Astrocyte (in vitro differentiated cells and primary cell): Measurements from ENCODE around the gene NUTM2E. TPM values are rescaled to one million over a fixed set of nuclear protein-coding genes. Genes with fewer than 3 reads are reported as not detected.
"Not testable (repeated sequence)": the region's sequence is repeated elsewhere in the genome, so short reads cannot be mapped to it uniquely, and the experiment has no call there.

Experiments used
- DNase-seq: peaks from one replicate; pipeline ENCODE4 v3.0.0-alpha.2; 2010; ENCODE audit warnings: low read depth
- FAIRE-seq: peaks from 2 replicates; lab custom pipeline; 2011; peaks lifted over from hg19 to GRCh38; lab: Jason Lieb, UNC
- H2AFZ ChIP-seq: 2 replicates; pipeline ENCODE4 v1.6.0; 2012; ENCODE audit warnings: low read depth, low read length, inconsistent platforms
- H3K27ac ChIP-seq: 2 replicates; pipeline ENCODE4 v1.5.1; 2011; ENCODE audit warnings: low read depth, low read length, inconsistent platforms
- H3K27me3 ChIP-seq: 2 replicates; pipeline ENCODE4 v1.6.0; 2011; ENCODE audit warnings: low read length, inconsistent platforms; ENCODE audit not compliant: insufficient read depth
- H3K36me3 ChIP-seq: 2 replicates; pipeline ENCODE4 v1.5.1; 2011; ENCODE audit warnings: low read length, inconsistent platforms; ENCODE audit not compliant: insufficient read depth
- H3K4me1 ChIP-seq: 2 replicates; pipeline ENCODE4 v1.5.1; 2011; ENCODE audit warnings: low read length, inconsistent platforms; ENCODE audit not compliant: insufficient read depth
- H3K4me2 ChIP-seq: 2 replicates; pipeline ENCODE4 v1.6.0; 2012; ENCODE audit warnings: low read length, inconsistent platforms
- H3K4me3 ChIP-seq: 2 replicates; pipeline ENCODE4 v1.5.1; 2011; ENCODE audit warnings: low read depth, mild to moderate bottlenecking, low read length, inconsistent platforms; ENCODE audit not compliant: insufficient read depth
- H3K79me2 ChIP-seq: 2 replicates; pipeline ENCODE4 v1.6.0; 2012; ENCODE audit warnings: mild to moderate bottlenecking, low read length, inconsistent platforms; ENCODE audit not compliant: insufficient read depth
- H3K9ac ChIP-seq: 2 replicates; pipeline ENCODE4 v1.6.0; 2012; ENCODE audit warnings: mild to moderate bottlenecking, low read length, inconsistent platforms
- H3K9me3 ChIP-seq: 2 replicates; pipeline ENCODE4 v1.5.1; 2012; ENCODE audit warnings: low read depth, mild to moderate bottlenecking, low read length, inconsistent platforms; ENCODE audit not compliant: insufficient read depth
- H4K20me1 ChIP-seq: 2 replicates; pipeline ENCODE4 v1.6.0; 2012; ENCODE audit warnings: low read length, inconsistent platforms; ENCODE audit not compliant: insufficient read depth
- H3K27ac Mint-ChIP-seq: one replicate; pipeline ENCODE4 v1.8.0; 2021; ENCODE audit warnings: mild to moderate bottlenecking, mixed read lengths; ENCODE audit not compliant: unreplicated experiment
- H3K27me3 Mint-ChIP-seq: one replicate; pipeline ENCODE4 v1.8.0; 2021; ENCODE audit warnings: low read depth, mixed read lengths; ENCODE audit not compliant: unreplicated experiment
- H3K36me3 Mint-ChIP-seq: one replicate; pipeline ENCODE4 v1.8.0; 2021; ENCODE audit warnings: low read depth, mixed read lengths; ENCODE audit not compliant: unreplicated experiment
- H3K4me1 Mint-ChIP-seq: one replicate; pipeline ENCODE4 v1.8.0; 2021; ENCODE audit warnings: low read depth, mixed read lengths; ENCODE audit not compliant: unreplicated experiment
- H3K4me3 Mint-ChIP-seq: one replicate; pipeline ENCODE4 v1.8.0; 2021; ENCODE audit warnings: mild to moderate bottlenecking, moderate library complexity, mixed read lengths; ENCODE audit not compliant: unreplicated experiment
- H3K9me3 Mint-ChIP-seq: one replicate; pipeline ENCODE4 v1.8.0; 2021; ENCODE audit warnings: mild to moderate bottlenecking, mixed read lengths; ENCODE audit not compliant: unreplicated experiment
- total RNA-seq: library from RNA; stranded (reverse); gene quantifications from 2 replicates; pipeline ENCODE4 v1.2.1, GENCODE V29; 2021

Gene NUTM2E
- total RNA-seq, 1 donor from 2014 or later: 0.50 TPM

DNA sequence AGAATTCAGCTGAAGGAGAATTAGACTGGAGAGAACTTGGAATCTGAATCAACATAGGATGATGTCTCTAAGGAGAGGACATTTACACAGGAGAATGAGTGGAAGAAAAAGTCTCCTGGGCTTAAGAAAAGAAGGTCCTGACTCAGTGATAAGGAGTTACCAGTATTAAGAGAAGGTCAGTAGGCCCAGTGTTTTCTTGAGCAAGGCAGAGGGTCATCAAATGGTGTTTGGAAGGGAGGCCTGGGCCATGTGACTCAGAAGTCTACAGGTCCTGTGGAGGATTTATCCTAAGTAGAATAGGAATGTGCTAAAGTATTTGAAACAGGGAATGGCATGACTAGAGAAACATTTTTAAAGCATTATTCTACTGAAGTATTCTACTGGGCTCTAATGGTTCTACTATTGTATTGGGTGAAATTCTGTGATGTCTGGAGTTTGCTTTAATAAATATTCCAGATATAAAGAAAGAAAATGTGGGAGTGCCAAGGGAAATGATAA lies 39.0 kb upstream of the NUTM2E start:
- H3K4me1 ChIP-seq, H3K36me3 Mint-ChIP-seq, H3K9me3 Mint-ChIP-seq, H3K27ac ChIP-seq, H3K79me2 ChIP-seq, FAIRE-seq, H3K36me3 ChIP-seq, H3K27ac Mint-ChIP-seq, H3K4me2 ChIP-seq, H3K27me3 ChIP-seq, H3K9me3 ChIP-seq, DNase-seq, H3K9ac ChIP-seq, H3K4me3 Mint-ChIP-seq, H3K4me1 Mint-ChIP-seq, H4K20me1 ChIP-seq, H3K4me3 ChIP-seq, H2AFZ ChIP-seq, H3K27me3 Mint-ChIP-seq: not testable (repeated sequence)

- FAIRE-seq, H3K9me3 Mint-ChIP-seq, H3K4me3 Mint-ChIP-seq, H3K27ac ChIP-seq, H3K27me3 ChIP-seq, H3K4me1 Mint-ChIP-seq, H3K27me3 Mint-ChIP-seq, H3K9me3 ChIP-seq, H3K79me2 ChIP-seq, DNase-seq, H4K20me1 ChIP-seq, H2AFZ ChIP-seq, H3K4me2 ChIP-seq, H3K4me3 ChIP-seq, H3K36me3 Mint-ChIP-seq, H3K36me3 ChIP-seq, H3K27ac Mint-ChIP-seq, H3K9ac ChIP-seq, H3K4me1 ChIP-seq: not testable (repeated sequence)
Measured at GRCh38 chr10:79789351-79789750, 37.2 kb upstream of the NUTM2E start.

DNA sequence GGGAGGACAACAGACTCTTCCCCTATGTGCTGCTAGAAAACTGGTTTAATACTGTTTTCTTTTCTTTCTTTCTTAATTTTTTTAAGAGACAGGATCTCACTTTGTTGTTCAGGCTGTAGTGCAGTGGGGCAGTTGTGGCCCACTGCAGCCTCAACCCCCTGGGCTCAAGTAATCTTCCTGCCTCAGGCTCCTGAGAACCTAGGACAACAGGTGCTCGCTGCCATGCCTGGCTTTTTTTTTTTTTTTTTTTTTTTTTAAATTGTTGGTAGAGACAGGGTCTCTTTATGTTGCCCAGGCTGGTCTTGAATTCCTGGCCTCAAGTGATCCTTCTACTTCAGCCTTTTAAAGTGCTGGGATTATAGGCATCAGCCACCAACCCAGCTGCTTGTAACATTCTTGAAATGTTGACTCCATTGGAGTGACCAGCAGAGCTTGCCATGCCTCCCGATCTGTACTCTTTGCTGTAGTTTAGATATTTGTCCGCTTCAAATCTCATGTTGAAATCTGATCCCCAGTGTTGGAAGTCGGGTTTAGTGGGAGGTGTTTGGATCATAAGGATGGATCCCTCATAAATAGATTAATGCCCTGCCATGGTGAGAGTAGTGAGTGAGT lies 34.5 kb upstream of the NUTM2E start:
- H3K27ac ChIP-seq, H3K27me3 Mint-ChIP-seq, DNase-seq, H3K9ac ChIP-seq, H3K4me1 ChIP-seq, H3K36me3 Mint-ChIP-seq, H4K20me1 ChIP-seq, H3K4me1 Mint-ChIP-seq, H3K27me3 ChIP-seq, H3K4me3 ChIP-seq, H3K4me3 Mint-ChIP-seq, H3K27ac Mint-ChIP-seq, H2AFZ ChIP-seq, H3K4me2 ChIP-seq, H3K79me2 ChIP-seq, FAIRE-seq, H3K9me3 ChIP-seq, H3K36me3 ChIP-seq, H3K9me3 Mint-ChIP-seq: not testable (repeated sequence)

GRCh38 chr10:79799337-79799736 lies 27.2 kb upstream of the NUTM2E start:
- H2AFZ ChIP-seq, H3K27me3 ChIP-seq, H3K4me3 ChIP-seq, H3K4me3 Mint-ChIP-seq, H3K9ac ChIP-seq, H3K36me3 ChIP-seq, H3K27me3 Mint-ChIP-seq, H3K9me3 ChIP-seq, H3K4me2 ChIP-seq, H3K4me1 ChIP-seq, H3K4me1 Mint-ChIP-seq, H3K9me3 Mint-ChIP-seq, FAIRE-seq, H3K27ac ChIP-seq, DNase-seq, H3K27ac Mint-ChIP-seq, H4K20me1 ChIP-seq, H3K36me3 Mint-ChIP-seq, H3K79me2 ChIP-seq: not testable (repeated sequence)

DNA sequence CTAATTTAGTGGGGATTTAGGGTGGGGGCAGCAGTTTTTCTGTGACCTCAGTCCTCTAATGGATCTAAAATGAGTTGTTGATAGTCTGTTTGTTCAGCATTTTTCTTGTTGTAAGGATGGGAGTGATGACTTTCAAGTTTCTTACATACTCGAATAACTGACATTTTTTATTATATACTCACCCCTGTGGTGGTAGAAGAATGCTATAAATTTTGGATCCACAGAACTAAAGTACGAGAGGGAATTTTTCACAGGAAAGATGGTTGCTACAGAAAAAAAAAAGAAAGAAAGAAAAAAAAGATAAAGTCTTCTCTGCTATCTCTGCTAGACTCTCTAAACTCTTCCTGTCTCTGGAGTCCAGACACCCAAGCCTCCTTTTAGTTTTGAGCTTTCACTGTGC lies 20.7 kb upstream of the NUTM2E start:
- H3K27me3 Mint-ChIP-seq, H3K36me3 ChIP-seq, H3K36me3 Mint-ChIP-seq, H3K27me3 ChIP-seq, H3K4me2 ChIP-seq, H4K20me1 ChIP-seq, H3K79me2 ChIP-seq, H3K4me1 Mint-ChIP-seq, H3K9me3 Mint-ChIP-seq, H3K27ac ChIP-seq, H3K9me3 ChIP-seq, FAIRE-seq, H3K9ac ChIP-seq, H2AFZ ChIP-seq, H3K4me1 ChIP-seq, H3K4me3 ChIP-seq, H3K27ac Mint-ChIP-seq, H3K4me3 Mint-ChIP-seq: not testable (repeated sequence)
- DNase-seq: peak; percentile 21

GRCh38 chr10:79811895-79812294 lies 14.6 kb upstream of the NUTM2E start:
- H3K79me2 ChIP-seq, H2AFZ ChIP-seq, DNase-seq, H3K27ac Mint-ChIP-seq, H3K27me3 ChIP-seq, H3K27me3 Mint-ChIP-seq, H4K20me1 ChIP-seq, FAIRE-seq, H3K27ac ChIP-seq, H3K36me3 ChIP-seq, H3K4me2 ChIP-seq, H3K36me3 Mint-ChIP-seq, H3K9ac ChIP-seq, H3K4me1 Mint-ChIP-seq, H3K9me3 Mint-ChIP-seq, H3K4me3 ChIP-seq, H3K4me3 Mint-ChIP-seq, H3K9me3 ChIP-seq, H3K4me1 ChIP-seq: not testable (repeated sequence)
